ENCODE measurements around the gene PEAK1.

PEAK1 gene

GRCh38 chr15:77083381-77084160 lies 336.3 kb downstream of the PEAK1 start:
- DNase-seq = peak; percentile 91

- no peak for DNase-seq
Observed at GRCh38 chr15:77081971-77082370, 337.9 kb downstream of the PEAK1 start.

GRCh38 chr15:77076323-77076915 lies 343.5 kb downstream of the PEAK1 start:
- no peak for DNase-seq

GRCh38 chr15:77075528-77075927 lies 344.4 kb downstream of the PEAK1 start:
- DNase-seq = no peak

- no peak for DNase-seq
Observed at GRCh38 chr15:77074350-77074749, 345.6 kb downstream of the PEAK1 start.

GRCh38 chr15:77071305-77072223 lies 348.3 kb downstream of the PEAK1 start:
- DNase-seq = no peak

GRCh38 chr15:77070495-77071304 lies 349.2 kb downstream of the PEAK1 start, which contains the start of gene TSPAN3:
Gene TSPAN3 (minus strand): TSS chr15:77071109. CDS start chr15:77070954, 155 bp downstream.
- peak; percentile 95 for DNase-seq

- no peak for DNase-seq
Observed at GRCh38 chr15:77070180-77070494, 349.8 kb downstream of the PEAK1 start.

- DNase-seq = no peak
Observed at GRCh38 chr15:77069521-77070121, 350.3 kb downstream of the PEAK1 start.

- DNase-seq = no peak
Observed at GRCh38 chr15:77068633-77069032, 351.3 kb downstream of the PEAK1 start.

- no peak for DNase-seq
Observed at GRCh38 chr15:77067691-77068367, 352.1 kb downstream of the PEAK1 start.

GRCh38 chr15:77066971-77067690 lies 352.8 kb downstream of the PEAK1 start:
- no peak for DNase-seq

- DNase-seq = no peak
Observed at GRCh38 chr15:77064539-77065308, 355.2 kb downstream of the PEAK1 start.

GRCh38 chr15:77064063-77064462 lies 355.8 kb downstream of the PEAK1 start:
- DNase-seq = no peak

GRCh38 chr15:77063249-77063648 lies 356.7 kb downstream of the PEAK1 start:
- DNase-seq = no peak

GRCh38 chr15:77060546-77060945 lies 359.4 kb downstream of the PEAK1 start:
- DNase-seq = no peak

- DNase-seq = no peak
Observed at GRCh38 chr15:77059786-77060361, 360.0 kb downstream of the PEAK1 start.

- DNase-seq = no peak
Observed at GRCh38 chr15:77058468-77058867, 361.4 kb downstream of the PEAK1 start.

- no peak for DNase-seq
Observed at GRCh38 chr15:77057685-77058084, 362.2 kb downstream of the PEAK1 start.

GRCh38 chr15:77057072-77057471 lies 362.8 kb downstream of the PEAK1 start:
- no peak for DNase-seq
